GM19395 (cell line): ENCODE measurements around the gene PLEKHG3.

Experiments used
- ATAC-seq: cut with Tn5 transposase; IDR thresholded peaks from one replicate; pipeline ENCODE4 v1.9.1; 2021; ENCODE audit warnings: mild to moderate bottlenecking, moderate library complexity; ENCODE audit not compliant: unreplicated experiment

The PLEKHG3 gene

DNA sequence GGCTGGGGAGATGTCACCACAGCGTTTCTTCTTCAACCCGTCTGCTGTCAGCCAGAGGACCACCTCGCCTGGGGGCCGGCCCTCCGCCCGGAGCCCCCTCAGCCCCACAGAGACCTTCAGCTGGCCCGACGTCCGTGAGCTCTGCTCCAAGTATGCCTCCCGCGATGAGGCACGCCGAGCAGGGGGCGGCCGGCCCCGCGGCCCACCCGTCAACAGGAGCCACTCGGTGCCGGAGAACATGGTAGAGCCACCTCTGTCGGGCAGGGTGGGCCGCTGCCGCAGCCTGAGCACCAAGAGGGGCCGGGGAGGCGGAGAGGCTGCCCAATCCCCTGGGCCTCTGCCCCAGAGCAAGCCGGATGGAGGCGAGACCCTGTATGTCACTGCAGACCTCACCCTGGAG, 38.8 kb downstream of the PLEKHG3 start:
- no peak for ATAC-seq

DNA sequence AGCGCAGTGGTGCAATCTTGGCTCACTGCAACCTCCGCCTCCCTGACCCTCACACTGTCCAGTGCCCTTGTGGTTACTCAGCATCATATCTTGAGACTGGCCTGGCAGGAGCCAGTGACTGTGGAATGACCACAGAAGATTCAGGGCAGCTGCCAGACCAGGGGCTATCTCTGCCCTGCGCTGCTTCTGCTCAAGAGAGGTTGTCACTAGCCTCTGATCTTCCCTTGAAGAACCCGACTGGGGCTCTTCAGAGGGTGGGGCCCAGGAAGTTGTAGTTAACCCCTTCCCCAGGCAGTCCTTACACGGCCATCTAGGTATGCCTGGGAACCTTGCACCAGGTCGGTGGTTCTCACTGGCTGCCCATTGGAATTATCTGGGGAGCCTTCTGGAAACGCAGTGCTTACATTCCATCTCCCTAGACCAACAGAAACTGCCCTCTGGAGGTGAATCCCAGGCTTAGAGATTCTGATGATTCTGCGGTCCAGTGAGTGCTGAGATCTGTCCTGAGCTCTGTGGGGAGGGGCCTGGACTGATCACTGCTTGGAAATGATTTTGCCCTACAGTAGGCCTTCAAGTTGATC, 41.4 kb downstream of the PLEKHG3 start:
- ATAC-seq = no peak

DNA sequence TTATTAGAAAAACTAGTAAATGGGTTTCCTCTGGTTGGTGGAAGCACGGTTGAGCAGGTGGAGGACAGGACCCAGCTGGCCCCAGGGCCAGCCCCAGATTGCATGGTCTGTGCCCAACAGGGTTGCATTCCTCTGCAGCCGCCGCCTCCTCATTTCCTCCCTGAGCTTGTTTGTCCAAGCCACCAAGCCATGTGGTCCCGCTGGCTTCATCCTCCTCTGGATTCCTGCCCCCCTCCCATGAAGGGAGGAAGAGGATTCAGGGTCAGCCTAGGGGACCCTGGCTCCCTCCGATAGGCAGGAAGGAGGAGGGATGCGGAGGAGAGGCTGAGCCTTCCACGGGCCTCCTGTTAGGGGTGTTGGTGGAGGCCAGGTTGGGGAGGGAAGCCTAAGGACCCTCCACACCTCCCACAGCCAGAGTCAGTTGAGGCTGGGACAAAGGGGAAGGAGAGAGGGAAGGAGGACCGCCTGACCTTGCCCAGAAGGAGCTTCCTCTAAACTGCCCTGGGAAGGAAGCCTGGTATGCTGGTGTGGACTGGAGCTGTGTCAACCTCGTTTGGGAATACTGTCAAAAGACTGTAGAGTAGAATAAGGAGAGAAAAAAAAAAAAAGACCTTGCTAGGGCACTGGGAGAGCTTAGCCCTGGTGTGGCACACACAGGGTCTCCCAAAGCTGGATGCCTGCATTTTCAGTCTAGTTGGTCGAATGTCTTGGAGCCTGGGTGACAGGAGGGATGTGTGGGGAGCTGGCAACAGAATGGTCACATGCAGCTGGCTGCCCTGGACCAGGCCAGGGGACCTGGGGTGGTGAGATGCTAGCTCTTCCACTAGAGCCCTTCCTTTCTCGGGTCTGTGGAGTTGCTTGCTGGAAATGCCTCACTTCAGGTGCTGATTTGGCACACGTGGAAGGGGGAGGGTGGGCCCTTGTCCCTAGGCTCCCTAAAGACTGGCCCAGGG, 42.4 kb downstream of the PLEKHG3 start:
- no peak for ATAC-seq

DNA sequence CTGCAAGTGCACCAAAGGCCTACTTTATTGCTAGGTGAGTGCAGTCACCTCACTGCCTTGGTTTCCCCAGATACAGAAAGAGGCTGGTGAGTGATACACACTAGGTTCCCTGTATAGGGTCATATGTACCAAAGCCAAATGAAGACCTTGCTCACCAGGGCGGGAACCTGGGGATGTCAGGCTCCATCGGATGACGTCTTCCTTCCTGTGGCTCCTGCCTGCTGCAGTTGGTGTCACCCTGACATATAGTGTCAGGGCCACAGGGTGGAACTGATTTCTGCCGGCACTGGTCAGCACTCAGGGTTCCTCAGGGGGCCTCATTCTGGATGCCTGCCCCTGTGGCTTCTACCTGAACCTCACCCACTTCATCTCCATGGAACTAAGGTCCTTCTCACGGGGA, 43.1 kb downstream of the PLEKHG3 start:
- ATAC-seq = no peak

DNA sequence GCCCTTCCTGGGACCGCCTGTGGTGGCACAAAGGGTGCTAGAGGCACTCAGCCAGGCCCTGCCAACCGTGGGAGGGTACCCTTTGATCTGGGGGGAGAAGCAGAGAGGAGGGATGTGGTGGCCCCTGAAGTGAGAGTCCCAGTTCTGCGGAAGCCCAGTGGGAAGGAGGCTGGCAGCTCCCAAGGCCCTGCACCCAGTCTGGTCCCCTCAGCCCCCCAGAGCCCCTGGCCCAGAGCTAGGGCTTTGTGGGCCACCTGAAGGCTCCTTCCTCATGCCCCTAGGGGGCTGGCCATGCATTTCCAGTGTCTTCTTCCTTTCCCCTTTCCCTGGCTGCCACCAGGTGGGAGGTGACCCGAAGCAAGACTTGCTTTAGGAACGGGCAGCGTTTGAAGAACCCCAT, 44.3 kb downstream of the PLEKHG3 start:
- no peak for ATAC-seq

DNA sequence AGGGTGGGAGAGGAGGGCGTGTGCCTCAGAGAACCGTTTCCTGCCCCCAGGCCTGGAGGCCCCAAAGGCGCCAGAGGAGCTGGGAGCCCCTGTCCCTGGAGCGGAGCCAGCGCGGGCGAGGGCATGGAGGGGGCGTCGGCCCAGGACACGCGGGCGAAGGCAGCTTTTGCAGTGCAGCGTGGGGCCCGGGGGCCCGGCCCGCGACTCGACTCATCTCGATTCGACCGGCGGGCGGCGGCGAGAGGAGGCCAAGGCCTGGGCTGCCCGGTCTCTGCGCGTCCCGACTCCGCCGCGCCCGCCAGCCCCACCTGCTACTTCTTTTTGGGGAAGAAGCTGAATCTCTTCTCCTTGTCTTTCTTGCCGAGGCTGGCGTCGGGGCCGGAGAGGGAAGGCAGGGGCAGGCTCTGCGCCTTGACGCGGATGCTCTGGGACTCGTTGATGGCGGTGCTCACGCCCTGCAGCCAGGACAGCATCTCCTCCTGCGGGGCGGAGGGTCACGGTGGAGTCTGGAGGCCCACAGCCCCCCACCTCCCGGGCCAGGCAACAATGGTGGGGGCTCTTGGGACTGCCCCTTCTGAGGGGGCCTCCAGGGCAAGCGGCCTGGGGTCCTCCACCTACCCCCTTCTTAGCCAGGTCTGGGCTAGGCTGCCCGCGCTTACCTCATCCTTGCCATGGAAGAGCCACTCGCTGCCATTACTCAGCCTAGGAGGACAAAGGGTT, 44.9 kb downstream of the PLEKHG3 start:
- ATAC-seq = no peak

DNA sequence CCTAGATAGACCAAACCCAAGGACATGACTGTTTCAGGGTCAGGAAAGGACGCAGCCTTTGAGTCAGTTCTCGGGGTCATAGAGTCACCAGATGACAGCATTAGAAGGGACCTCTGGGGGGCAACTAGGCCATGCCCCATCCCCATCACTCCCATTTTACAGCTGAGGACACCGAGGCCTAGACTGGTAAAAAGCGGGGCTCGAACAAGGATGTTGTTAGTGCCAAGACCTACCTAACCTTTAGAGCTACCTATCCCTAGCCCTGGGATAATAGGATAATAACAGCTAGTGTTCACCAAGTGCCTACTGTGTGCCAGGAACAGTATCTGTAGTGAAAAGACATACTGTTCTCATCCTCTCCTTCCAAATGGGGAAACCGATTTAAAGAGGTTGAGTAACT, 48.7 kb downstream of the PLEKHG3 start:
- ATAC-seq = no peak

DNA sequence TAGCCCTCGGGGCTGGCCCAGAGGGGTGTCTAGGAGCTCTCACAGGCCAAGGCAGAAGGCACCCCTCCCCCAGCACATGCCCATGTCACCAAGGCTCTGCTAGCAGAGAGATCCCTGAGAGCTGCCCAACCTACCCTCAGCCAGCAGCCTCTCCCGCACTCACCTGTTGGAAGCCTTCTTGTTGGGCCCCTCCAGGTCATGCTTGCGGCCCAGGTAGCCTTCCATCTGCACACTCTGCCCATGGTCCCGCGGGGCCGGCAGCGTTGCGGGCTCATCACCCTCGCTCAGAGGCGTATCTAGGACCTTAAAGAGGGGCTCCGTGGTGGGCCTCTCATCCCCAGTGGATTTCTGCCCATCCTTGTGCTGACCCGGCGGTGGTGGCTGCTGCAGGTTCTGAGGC, 49.1 kb downstream of the PLEKHG3 start:
- ATAC-seq = no peak

DNA sequence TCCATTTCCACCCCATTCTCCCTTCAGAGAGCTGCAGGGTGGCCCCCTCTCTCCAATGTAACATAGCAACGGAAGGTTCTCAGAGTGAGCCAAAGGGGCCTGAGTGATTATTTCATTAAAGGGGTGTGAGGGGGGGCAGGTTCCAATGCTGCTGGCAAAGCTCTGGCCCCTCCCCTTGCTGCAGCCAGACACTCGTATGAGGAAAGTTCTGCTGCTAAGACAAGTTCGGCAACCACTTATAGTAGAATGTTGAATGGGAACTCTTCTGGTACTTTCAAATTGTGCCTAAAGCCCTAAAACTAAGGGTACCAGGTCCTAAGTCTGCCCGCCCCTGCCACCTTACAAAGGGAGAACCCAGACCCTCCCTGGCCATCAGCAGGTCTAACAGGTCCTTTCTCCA, 49.8 kb downstream of the PLEKHG3 start:
- no peak for ATAC-seq

DNA sequence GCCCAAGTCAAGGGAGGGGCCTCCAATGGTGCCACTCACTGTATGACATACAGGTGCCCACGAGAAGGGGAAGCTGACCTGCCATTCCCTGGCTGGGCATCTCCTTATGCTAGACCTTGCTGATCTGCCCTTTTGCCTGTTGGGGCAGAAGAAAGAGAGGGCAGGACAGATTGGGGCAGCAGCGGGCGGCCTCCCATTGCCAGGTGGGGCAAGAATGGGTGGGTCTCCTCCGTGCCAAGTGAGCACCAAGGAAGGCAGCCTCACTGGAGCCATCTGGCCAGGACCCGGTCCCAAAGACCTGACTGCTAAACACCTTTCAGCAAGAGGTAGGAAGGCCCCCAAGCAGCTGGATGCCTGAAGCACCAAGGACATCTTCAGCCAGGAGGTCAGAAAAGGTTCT, 50.5 kb downstream of the PLEKHG3 start:
- ATAC-seq = no peak

DNA sequence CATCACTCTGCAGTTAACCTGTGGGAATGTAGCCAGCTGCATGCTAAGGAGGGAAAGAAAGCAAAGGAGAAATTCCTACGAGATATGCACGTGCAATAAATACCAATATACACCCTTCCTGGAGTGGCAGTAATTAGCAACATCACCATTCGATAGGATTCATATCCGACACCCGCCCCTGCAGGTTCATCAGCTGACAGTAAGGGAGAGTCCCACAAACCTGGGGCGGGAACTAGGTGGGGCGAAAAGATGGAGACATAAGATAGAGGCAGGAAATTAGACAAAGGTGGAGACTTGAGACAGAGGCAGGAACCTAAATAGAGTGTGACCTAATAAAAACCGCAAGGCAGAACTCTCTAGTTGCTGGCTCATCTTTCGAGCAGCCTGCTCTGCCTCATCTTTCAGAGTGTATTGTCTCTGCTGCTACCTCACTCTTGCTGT, 51.6 kb downstream of the PLEKHG3 start:
- no peak for ATAC-seq

DNA sequence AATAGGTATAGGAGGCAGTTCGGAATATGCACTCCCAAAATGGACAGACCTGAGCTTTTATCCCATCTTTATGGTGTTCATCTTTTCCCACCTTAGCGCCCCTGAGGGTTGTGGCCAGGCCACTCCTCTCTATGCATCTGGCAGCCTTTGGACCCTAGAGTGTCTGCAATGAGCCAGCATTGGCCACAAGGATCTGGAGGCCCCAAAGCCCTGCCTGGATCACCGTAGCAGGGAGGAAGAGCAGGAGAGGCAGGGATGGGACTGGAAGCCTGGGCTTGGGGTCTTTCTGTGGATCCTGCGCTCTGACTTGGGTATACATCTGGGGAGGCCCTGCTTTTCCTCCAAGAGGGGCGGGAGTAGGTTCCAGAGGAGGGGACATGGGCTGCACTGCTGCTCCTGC, 52.5 kb downstream of the PLEKHG3 start:
- ATAC-seq = no peak

DNA sequence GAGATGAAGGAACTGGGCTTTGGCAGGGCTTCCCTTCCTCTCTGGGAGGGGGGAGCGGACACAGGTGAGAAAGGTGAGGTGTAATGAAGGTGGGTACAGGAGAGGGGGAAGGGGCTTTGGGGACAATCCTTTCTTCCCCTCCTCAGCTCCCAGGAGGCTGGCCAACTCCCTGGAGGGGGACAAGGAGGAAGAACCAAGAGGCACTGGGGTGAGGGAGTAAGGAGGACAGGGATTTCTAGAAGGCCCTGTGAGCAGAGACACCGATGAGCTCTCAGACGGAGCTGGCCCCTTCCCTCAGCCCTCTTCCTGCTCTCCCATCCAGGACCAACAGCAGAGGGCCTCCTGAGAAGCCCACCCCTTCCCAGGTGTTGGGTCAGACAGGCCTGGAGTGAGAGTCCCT, 53.4 kb downstream of the PLEKHG3 start:
- no peak for ATAC-seq

DNA sequence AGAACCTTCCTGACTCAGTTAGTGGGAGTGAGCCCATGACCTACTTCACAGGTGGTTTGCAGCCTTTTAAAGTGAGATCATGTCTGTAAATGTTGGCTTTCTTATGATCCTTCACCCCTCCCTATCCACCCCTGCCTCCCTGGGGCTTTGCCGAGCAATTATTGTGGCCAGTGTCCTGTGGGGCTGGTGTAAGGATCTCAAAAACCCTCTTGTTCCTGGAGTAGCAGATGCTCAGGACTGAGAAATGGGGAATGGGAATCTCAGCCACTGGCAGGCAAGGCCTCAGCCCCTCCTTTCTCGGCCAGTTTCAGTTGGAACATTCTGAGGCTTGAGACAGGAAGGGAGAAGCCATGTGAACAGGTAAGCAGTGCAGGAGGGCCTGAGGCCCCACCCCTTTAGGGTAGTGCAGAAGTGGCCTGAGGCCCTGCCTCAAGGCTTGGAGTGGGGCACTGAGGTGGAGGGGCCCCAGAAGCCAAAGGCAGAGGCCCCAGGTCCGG, 53.8 kb downstream of the PLEKHG3 start:
- no peak for ATAC-seq

DNA sequence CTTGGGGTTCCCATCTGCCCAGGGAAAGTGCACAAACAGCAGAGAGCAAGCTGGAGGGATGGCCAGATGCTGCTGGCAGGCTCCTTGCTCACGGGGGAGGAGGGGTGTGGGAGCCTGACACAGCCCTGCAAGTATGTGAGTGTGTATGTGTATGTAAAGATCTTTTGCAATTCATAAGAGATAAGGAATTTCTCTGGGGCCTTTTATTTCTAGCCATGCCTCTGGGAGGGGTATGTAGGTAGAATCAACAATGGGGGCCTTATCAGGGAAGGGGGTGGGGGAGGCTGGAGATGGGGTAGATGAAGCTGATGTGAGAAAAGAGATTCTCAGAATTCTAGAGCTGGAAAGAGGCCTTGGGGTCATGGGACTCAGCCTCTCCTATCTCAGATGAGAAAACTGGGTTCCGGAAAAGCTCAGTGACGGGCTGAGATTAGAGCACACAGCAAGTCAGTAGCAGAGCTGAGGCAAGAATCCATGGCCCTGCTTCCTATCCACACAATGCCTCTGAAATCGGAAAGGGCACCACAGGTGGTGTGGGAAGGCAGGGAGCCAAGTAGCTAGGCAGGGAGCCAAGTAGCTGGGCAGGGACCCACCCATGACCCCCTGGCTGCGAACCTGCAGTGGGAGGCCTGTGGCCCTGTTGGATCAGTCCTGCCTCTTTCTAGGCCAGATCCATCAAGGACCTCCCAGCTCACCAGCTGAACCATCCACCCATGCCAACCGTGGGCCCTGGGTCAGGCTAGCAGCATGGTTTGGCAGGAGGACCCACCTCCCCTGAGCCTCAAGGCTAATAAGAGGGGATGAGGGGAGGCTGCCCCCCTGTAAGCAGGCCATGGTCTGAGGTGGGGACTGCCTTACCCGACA, 54.7 kb downstream of the PLEKHG3 start:
- no peak for ATAC-seq

DNA sequence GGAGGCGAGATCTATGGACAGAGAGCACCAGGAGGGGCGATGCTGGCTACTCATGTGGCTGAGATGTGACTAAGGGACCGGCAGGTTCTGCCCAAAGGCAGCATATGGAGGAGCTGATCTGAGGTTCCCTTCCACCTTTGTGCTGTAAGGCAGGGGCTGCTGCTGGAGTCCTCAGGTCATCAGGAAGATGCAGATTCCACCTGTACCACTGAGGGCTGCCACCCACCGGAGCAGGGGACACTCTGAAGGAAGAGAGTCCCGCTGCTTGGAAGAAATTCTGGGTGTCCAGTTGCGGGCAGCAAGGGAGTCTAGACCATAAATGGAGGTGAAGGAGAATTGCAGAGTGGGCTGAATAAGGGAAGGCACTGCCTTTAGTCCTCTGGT, 55.3 kb downstream of the PLEKHG3 start:
- ATAC-seq = no peak

DNA sequence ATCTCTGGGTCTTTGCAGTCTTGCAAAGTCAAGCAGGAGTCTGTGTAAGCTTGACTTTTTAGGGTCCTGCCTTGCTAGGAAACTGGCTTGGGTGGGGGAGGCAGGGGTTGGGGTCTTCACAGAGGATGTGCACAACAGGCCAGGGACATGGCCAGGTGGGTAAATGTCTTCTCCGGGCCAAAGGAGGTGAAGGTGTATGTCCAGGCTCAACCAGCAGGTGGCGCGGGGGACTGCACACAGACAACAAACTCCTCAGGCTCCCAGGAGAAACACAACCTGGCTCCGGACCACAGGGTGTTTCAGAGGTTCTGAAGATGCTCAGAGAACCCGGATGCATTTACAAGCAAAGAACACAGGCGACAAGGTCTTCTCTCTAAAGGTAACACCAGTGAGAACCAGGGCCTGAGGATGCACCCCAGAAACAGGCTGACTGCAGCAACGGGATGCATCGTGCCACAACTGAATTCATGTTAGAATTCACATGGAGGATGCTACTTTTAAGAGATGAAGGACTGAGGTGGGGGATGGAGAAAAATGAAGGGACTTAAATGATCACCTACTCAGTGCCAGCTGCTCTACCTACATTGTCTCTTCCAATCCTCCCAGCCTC, 56.0 kb downstream of the PLEKHG3 start:
- no peak for ATAC-seq

DNA sequence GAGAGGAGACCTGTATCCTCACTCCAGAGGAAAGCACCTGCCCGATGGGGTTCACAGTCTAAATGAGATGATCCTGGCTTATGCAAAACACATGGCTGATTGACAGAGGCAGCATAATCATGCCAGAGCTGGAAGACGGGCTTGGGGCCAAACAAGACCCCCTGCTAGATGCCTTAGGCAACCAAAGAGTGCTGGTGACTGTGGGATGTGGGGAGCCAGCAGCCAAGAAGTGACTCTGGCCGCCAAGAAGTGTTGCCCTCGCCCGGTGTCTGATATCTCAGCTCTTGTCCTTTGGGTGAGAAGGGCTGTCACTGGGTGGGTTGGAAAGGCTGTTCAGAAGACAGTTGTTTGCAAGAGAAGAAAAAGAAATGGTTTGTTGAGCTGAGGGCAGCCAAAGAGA, 56.7 kb downstream of the PLEKHG3 start:
- ATAC-seq = no peak

DNA sequence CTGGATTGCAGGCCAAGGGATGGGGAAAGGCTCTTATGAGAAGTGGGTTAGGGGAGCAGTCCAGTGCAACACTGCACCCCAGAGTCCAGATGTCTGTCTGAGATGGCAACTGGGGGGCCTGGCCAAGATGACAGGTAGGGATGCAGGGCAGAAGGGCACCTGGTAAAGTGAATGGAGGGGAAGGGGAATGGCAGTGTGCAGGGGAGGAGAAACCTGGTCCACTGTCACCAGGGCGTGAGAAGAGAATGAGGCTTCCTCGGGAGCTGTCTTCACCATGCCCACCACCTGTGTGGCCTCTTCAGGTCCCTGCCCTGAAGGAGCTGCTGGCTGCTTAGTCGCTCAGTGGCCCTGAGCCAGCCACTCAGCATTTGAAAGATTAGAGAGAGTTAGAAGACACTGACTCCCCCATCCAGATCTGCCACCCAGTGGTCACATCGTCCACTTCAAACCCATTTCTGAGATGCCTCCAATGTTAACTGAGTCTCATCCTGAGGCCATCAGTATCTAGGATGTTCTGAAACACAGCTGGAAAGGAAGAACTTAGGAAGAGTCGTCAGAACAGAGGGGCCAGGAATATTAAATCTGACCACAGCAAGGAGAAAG, 57.3 kb downstream of the PLEKHG3 start:
- ATAC-seq = no peak
